Neuronal stem cell (in vitro differentiated cells): ENCODE results near the gene SUGCT.
"Not testable (repeated sequence)": the region's sequence is repeated elsewhere in the genome, so short reads cannot be mapped to it uniquely, and the experiment has no call there.

ENCODE experiments used
- DNase-seq: peaks from one replicate; pipeline ENCODE4 v3.0.0-alpha.2; 2013; ENCODE audit warnings: low spot score
- H2AFZ ChIP-seq: one replicate; pipeline ENCODE4 v1.6.1; 2013; ENCODE audit warnings: mild to moderate bottlenecking, low read length, inconsistent platforms
- H2AK5ac ChIP-seq: 2 replicates; pipeline ENCODE4 v1.6.1; 2013; ENCODE audit warnings: low read depth, mild to moderate bottlenecking, inconsistent platforms, low read length, moderate library complexity, mixed read lengths
- H2BK120ac ChIP-seq: 2 replicates; pipeline ENCODE4 v1.6.1; 2013; ENCODE audit warnings: low read depth, mild to moderate bottlenecking, inconsistent platforms, low read length, moderate library complexity, mixed read lengths
- H2BK12ac ChIP-seq: one replicate; pipeline ENCODE4 v1.6.1; 2013; ENCODE audit warnings: low read length, inconsistent platforms
- H2BK15ac ChIP-seq: 2 replicates; pipeline ENCODE4 v1.6.1; 2013; ENCODE audit warnings: mild to moderate bottlenecking, low read length, inconsistent platforms, mixed read lengths
- H2BK5ac ChIP-seq: one replicate; pipeline ENCODE4 v1.6.1; 2013; ENCODE audit warnings: inconsistent platforms, mild to moderate bottlenecking, low read length, moderate library complexity
- H3K14ac ChIP-seq: one replicate; pipeline ENCODE4 v1.6.1; 2013; ENCODE audit warnings: low read length, inconsistent platforms
- H3K18ac ChIP-seq: 2 replicates; pipeline ENCODE4 v1.6.1; 2013; ENCODE audit warnings: low read length, inconsistent platforms
- H3K23ac ChIP-seq: 2 replicates; pipeline ENCODE4 v1.6.1; 2013; ENCODE audit warnings: low read depth, mild to moderate bottlenecking, mixed read lengths, low read length, inconsistent platforms; ENCODE audit not compliant: poor library complexity
- H3K27ac ChIP-seq: replicated peaks from 3 replicates; pipeline ENCODE4 v1.5.1; 2013; ENCODE audit warnings: low read length, inconsistent platforms
- H3K27me3 ChIP-seq, 3 experiments: 2 replicates each; pipeline ENCODE4 v1.6.1; 2013; ENCODE audit warnings: low read length in 3 of 3, mild to moderate bottlenecking in 2 of 3, inconsistent platforms in 1 of 3, low read depth in 1 of 3, mixed read lengths in 1 of 3, moderate library complexity in 1 of 3; ENCODE audit not compliant: control insufficient read depth in 3 of 3, insufficient read depth in 3 of 3
- H3K36me3 ChIP-seq, 2 donors: replicated peaks in 1 of 2; 2 replicates each; pipeline ENCODE4 v1.6.1; 2013; ENCODE audit warnings: low read length in 2 of 2; ENCODE audit not compliant: control insufficient read depth in 2 of 2, insufficient read depth in 2 of 2
- H3K4ac ChIP-seq: 2 replicates; pipeline ENCODE4 v1.6.1; 2013; ENCODE audit warnings: inconsistent platforms, mild to moderate bottlenecking, low read length, moderate library complexity
- H3K4me1 ChIP-seq, 2 donors: 1 replicate in 1 of 2; 2 replicates in 1 of 2; pipeline ENCODE4 v1.6.1; 2013; ENCODE audit warnings: low read length in 2 of 2, low read depth in 1 of 2; ENCODE audit not compliant: control insufficient read depth in 2 of 2, insufficient read depth in 1 of 2
- H3K4me2 ChIP-seq: one replicate; pipeline ENCODE4 v1.6.1; 2013; ENCODE audit warnings: mild to moderate bottlenecking, low read length, inconsistent platforms; ENCODE audit not compliant: insufficient read depth, poor library complexity, severe bottlenecking
- H3K4me3 ChIP-seq, 2 donors: 2 replicates each; pipeline ENCODE4 v1.5.1; 2013; ENCODE audit warnings: low read length in 2 of 2, mild to moderate bottlenecking in 2 of 2, inconsistent platforms in 1 of 2, moderate library complexity in 1 of 2
- H3K79me1 ChIP-seq: one replicate; pipeline ENCODE4 v1.6.1; 2013; ENCODE audit warnings: low read depth, mild to moderate bottlenecking, inconsistent platforms, low read length, moderate library complexity
- H3K9ac ChIP-seq: one replicate; pipeline ENCODE4 v1.6.1; 2013; ENCODE audit warnings: mild to moderate bottlenecking, low read depth, low read length, inconsistent platforms; ENCODE audit not compliant: poor library complexity
- H3K9me3 ChIP-seq, 2 donors: replicated peaks in 1 of 2; 2 replicates each; pipeline versions ENCODE3 to v1.6.1; 2013; ENCODE audit warnings: low read length in 2 of 2, mild to moderate bottlenecking in 2 of 2, inconsistent platforms in 1 of 2, low read depth in 1 of 2, mixed read lengths in 1 of 2, moderate library complexity in 1 of 2; ENCODE audit not compliant: control insufficient read depth in 2 of 2, insufficient read depth in 1 of 2
- H4K8ac ChIP-seq: one replicate; pipeline ENCODE4 v1.6.1; 2013; ENCODE audit warnings: low read depth, mild to moderate bottlenecking, inconsistent platforms, low read length, moderate library complexity
- H4K91ac ChIP-seq: one replicate; pipeline ENCODE4 v1.6.1; 2013; ENCODE audit warnings: low read length, low read depth, mild to moderate bottlenecking, inconsistent platforms; ENCODE audit not compliant: poor library complexity
- WGBS, 2 donors: extraction: QIAGEN DNeasy Blood & Tissue Kit; methylation state at CpG; one replicate each; pipeline ENCODE4 v1.1.7; 2013; ENCODE audit warnings: missing lambda C conversion rate in 2 of 2, mixed read lengths in 1 of 2; ENCODE audit not compliant: insufficient read length in 2 of 2, insufficient replicate concordance in 1 of 2; ENCODE audit errors: extremely low coverage in 2 of 2; 5-methylcytosine and 5-hydroxymethylcytosine counted together

The SUGCT gene

DNA sequence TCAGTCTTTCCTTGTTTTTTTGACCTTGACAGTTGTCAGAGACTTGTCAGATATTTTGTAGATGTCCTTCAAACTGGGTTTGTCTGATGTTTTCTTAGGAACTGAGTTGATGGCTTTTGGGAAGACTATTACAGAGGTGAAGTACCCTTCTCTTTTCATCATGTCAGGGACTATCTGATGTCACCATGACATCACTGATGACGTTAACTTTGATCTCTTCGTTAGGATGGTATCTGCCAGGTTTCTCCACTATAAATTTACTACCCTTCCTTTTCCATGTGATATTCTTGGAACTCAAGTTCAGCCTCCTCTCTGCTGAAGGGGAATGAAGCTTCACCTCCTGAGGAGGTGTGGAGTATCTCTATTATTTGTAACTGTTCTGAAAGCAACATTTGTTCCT, 78.5 kb downstream of the SUGCT start:
- H3K27me3 ChIP-seq = no peaks in the 10 kb centered on the region
- H3K9ac ChIP-seq = no peak overlapping the region
- WGBS, 2 donors = no CpG with 5 or more reads among the region's 2 CpGs

GRCh38 chr7:40213856-40214255, 79.1 kb downstream of the SUGCT start:
- Histone ChIP-seq H3K14ac (no peak overlapping the region), H4K91ac (no peak overlapping the region), H3K27ac (no peak overlapping the region), H2BK5ac (no peak overlapping the region), H3K36me3 (no peaks in the 10 kb centered on the region), H2BK120ac (no peak overlapping the region), H3K9me3 (no peaks in the 10 kb centered on the region), H3K79me1 (no peaks in the 10 kb centered on the region), H3K4me1 (no peaks in the 10 kb centered on the region), H4K8ac (no peak overlapping the region), H3K23ac (no peak overlapping the region), H2AK5ac (no peak overlapping the region), H3K4me2 (no peak overlapping the region), H3K4me3 (no peak overlapping the region), H2BK12ac (no peak overlapping the region), H2BK15ac (no peak overlapping the region), H2AFZ (no peak overlapping the region), H3K27me3 (no peaks in the 10 kb centered on the region), H3K9ac (no peak overlapping the region), H3K4ac (no peak overlapping the region), H3K18ac (no peak overlapping the region)
- DNase-seq = no peak
- no CpG with 5 or more reads among the region's 3 CpGs for WGBS, 2 donors

More for the DNA sequence above, 78.5 kb downstream of the SUGCT start:
- no peak overlapping the region for H4K8ac ChIP-seq
- H2BK5ac ChIP-seq = no peak overlapping the region
- no peak overlapping the region for H3K27ac ChIP-seq
- no peak overlapping the region for H3K4me3 ChIP-seq
- H3K23ac ChIP-seq = no peak overlapping the region
- H3K79me1 ChIP-seq = no peaks in the 10 kb centered on the region
- H3K4me2 ChIP-seq = no peak overlapping the region
- no peak overlapping the region for H3K18ac ChIP-seq
- no peak overlapping the region for H3K14ac ChIP-seq
- no peak overlapping the region for H2BK15ac ChIP-seq
- no peak overlapping the region for H4K91ac ChIP-seq
- H2AK5ac ChIP-seq = no peak overlapping the region
- no peak overlapping the region for H3K4ac ChIP-seq
- no peaks in the 10 kb centered on the region for H3K9me3 ChIP-seq
- no peaks in the 10 kb centered on the region for H3K4me1 ChIP-seq
- H2AFZ ChIP-seq = no peak overlapping the region
- DNase-seq = no peak
- no peak overlapping the region for H2BK120ac ChIP-seq
- no peaks in the 10 kb centered on the region for H3K36me3 ChIP-seq
- H2BK12ac ChIP-seq = no peak overlapping the region

DNA sequence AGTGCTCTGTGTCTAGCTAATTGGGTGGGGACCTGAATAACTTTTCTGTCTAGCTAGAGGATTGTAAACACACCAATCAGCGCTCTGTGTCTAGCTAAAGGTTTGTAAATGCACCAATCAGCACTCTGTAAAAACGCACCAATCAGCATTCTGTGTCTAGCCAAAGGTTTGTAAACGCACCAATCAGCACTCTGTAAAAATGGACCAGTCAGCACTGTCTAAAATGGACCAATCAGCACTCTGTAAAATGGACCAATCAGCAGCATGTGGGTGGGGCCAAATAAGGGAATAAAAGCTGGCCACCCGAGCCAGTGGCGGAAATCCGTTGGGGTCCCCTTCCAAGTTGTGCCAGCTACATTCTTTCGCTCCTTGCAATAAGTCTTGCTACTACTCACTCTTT, 83.8 kb downstream of the SUGCT start:
- H3K79me1 ChIP-seq, H3K9me3 ChIP-seq, H3K23ac ChIP-seq, H3K27me3 ChIP-seq, H2AFZ ChIP-seq, H2AK5ac ChIP-seq, DNase-seq, H4K91ac ChIP-seq, H3K18ac ChIP-seq, H3K4me3 ChIP-seq, H3K4me2 ChIP-seq, H3K4me1 ChIP-seq, H2BK15ac ChIP-seq, H2BK12ac ChIP-seq, H2BK5ac ChIP-seq, H3K36me3 ChIP-seq, H3K14ac ChIP-seq, H2BK120ac ChIP-seq, H3K27ac ChIP-seq, H3K9ac ChIP-seq, H3K4ac ChIP-seq, H4K8ac ChIP-seq: not testable (repeated sequence)
- no CpG with 5 or more reads among the region's 7 CpGs for WGBS, 2 donors

DNA sequence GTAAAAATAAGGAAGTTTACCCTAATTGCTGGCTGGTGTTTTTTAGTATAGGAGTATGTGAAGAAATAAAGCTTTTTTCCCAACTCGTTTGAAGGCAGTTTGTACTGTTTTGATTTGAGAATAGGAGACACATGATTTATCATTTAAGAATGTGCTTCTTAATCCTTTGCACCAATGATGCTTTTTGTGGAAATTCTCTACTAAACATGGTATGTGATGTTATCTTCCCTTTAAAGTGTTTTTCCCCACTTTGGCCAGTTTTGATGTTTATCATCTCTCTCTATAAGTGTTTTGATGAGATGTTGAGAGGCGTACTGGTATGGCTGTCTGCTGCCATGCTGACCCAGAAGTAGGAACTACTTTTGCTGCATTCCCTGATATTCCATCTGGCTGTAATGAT, 85.1 kb downstream of the SUGCT start:
- Histone ChIP-seq H2BK15ac (no peak overlapping the region), H3K9ac (no peak overlapping the region), H3K4me3 (no peak overlapping the region), H3K27me3 (no peaks in the 10 kb centered on the region), H3K27ac (no peak overlapping the region), H2BK12ac (no peak overlapping the region), H3K9me3 (no peaks in the 10 kb centered on the region), H2BK120ac (no peak overlapping the region), H4K8ac (no peak overlapping the region), H2AK5ac (no peak overlapping the region), H4K91ac (no peak overlapping the region), H2BK5ac (no peak overlapping the region), H3K4ac (no peak overlapping the region), H3K23ac (no peak overlapping the region), H3K18ac (no peak overlapping the region), H3K4me2 (no peak overlapping the region), H2AFZ (no peak overlapping the region), H3K36me3 (no peaks in the 10 kb centered on the region), H3K4me1 (no peaks in the 10 kb centered on the region), H3K79me1 (no peaks in the 10 kb centered on the region), H3K14ac (no peak overlapping the region)
- DNase-seq = no peak
- no CpG with 5 or more reads among the region's 2 CpGs for WGBS, 2 donors
